Measurements from ENCODE around the gene LRP1B.

The LRP1B gene

DNA sequence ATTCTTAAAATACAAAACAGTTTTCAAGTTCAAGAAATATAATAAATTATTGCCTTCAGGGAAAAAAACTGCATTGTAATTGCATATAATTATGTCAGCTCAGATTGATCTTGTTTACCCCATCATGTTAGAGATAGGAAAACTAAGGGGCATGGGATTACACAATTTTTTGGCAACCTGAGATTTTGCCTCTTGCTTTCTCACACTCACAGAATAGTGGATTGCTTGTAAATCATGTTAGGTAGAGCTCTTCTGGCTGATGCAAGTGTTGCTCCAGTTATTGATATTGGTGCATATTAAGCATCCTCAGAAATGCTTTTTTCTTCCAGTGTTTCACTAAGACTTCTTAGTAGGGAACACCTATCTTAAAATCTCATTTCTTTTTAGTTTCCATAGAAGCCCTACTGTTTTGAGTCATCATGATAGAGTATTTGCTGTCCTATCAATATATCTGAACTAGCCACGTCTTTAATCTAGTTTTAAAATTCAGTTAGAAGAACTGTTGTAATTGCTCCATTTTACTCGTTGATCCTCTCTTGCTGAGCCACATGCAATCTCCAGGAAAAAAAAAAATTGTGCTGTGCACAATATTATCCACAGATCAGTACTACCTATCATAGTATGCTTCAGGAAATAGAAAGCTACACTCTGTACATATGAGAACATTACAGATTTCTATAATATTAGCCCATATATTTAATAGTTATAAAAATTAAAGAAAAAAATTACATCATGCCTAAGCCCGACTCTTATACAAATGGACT is 393.1 kb downstream of the LRP1B start:
- DNase-seq, result no peak

DNA sequence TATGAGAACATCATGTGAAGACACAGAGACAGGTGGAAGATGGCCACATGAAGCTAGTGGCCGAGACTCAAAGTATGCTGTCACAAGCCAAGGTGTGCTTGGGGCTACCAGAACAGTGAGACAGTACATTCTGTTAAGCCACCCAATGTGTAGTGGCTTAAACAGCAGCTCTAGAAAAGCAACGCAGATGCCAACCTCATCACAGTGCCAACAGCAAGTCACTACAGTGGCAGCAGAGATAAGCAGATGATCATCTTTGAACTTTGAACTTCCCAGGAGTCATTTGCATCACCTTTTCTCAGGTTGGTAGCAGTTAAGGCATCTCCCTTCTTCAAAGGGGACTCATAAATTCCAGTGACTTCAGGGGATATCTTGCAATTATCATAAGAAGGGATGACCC is 394.4 kb downstream of the LRP1B start:
- DNase-seq, result no peak

DNA sequence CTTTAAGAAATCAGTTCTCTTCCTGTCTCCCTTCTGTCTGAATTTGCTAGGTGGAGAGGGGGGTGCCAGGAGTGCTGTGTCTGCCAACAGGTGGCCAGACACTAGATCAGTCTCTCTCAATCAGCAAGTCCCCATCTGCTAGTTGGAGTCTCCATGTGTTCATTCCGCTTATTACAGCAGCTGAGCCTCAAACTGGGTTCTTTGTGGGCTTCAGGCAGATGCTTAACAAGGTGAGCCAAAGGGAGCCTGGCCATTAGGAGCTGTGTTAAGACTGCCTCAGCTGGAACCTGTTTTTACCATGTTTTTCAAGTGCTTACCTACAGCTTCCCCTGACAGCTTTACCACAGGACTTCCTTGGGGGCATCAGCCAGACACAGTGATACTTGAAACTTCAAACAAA is 401.9 kb downstream of the LRP1B start:
- no peak for DNase-seq

DNA sequence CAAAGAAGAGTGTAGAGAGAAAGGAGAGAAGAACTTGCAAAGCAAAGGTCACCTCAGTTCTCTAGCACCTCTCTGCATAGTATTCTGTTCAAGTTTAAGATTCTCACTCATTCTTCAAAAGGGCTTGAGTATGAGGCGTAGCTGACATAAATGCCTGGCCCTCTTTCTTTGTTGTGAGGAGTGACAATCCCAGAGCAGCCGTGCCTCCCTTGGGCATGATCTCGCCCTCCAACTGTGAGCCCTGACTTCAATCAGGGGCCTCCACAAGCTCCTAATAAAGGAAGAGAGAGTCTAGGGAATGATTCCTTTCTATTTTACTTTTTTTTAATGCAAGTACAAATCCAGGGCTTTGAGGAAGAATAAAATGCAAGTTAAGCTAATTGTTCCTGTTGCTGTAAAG is 402.7 kb downstream of the LRP1B start:
- no peak for DNase-seq

DNA sequence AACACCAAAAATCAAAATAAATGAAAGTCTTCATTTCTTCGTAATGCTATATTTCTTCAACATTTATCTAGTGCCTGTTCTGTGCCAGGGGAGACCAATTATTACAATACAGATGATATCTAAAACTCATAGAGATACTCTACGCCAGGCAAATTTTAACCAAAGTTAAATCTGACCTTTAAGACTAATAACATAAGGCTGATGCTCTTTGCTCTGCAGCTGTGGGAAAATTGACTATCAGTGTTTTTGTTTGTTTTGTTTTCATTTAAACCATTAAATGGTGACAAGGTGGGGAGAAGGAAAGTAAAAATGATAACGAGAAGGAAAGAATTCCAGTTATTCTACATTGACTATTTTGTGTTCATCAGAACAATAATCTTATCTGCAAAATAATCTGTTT is 406.4 kb downstream of the LRP1B start:
- no peak for DNase-seq

DNA sequence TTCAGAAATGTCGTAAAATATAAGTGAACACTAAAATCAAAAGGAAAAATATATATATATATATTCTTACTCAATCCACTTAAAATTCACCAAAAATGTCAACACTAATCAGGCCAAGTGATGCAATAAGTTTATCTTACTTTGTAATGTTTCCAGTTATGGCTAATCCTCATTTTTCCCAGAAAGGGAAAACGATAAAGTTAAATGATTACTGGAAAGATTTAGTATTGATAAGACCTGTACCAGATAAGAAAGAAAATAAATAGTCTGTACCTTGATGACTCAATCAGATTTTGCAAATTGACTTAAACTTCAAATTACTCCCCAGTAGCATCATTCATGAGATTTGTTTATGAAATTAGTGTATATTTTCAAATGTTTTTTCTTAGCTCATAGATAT is 407.0 kb downstream of the LRP1B start:
- DNase-seq, result no peak

DNA sequence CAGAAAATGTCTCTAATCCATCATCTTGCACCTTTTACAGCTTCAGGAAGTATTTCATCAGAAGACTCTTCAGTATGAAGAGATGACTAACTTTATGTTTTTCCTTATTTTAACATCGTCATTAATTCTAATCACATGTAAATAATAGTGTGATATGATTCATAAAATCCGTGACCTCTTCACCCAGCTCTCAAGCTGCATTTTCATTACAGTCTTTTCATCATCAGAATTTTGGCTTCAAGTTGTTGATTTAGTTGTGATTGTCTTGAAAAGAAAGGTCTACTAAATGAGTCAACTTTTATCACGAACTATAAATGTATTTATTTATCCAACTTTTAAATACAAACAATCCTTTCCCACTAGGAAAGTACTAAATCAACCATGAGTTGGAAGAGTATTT is 410.3 kb downstream of the LRP1B start:
- DNase-seq, result no peak

DNA sequence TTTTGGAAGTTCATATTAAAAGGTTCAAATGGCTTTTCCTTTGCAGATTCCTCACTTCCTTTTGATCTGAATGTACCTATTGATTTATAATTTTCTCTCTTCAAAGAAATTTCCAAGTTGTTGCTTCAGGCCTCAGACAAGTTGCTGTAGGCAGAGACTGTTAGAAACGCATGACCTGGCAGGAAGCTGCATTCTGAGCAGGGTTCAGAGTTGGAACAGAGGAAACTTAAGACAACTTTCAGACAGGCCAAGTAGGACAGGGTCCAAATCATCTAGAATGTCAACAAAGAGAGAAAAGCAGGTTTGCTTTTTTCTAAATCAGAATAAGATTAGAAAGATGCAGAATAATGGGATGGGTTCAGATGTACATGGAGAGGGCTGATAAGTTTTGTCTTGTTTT is 416.3 kb downstream of the LRP1B start:
- DNase-seq, result no peak

DNA sequence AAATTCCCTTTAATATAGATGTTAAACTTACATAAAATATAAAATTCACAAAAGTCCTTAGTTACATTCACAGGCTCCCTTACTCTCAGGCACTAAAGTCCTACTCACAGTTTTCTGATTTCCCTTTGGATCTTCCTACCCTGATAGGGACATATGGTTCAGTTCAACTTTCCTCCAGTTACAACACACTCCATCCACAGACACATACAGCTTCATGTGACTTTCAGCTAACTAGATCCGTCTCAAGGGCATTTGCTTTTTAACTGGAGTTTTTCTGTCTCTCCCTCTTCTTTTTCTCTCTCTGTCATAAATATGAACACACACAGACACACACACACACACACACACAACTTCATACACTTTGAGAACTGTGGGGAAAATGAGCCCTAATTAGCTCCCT is 419.2 kb downstream of the LRP1B start:
- no peak for DNase-seq

DNA sequence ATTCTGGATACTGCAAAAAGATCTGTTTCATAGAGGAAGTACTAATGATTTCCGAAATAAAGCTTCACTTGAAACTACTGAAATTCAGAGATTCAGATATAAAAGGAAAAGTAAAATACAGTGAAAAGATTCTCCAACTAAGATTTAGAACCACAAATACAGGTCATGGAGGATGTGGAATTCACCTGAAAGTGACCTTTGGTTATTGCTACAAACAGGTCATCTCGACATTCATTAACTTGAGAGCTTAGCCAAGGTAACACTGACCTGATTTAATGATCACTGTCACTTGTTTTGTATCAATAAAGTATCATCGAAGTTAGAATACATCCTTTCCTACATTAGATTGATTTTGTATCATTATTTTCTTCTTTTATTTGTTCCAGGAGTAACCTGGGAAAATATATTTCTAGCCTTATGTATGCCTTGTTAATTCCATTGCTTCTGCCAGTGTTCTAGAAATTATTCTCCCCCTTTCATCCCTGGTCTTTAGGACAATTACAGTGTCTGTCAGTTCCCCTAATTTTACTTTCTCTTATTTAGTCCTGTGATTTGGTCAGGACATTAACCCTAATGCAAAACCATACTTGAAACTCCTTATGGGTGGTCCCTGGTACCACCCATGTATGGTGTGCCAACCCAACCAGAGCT is 420.1 kb downstream of the LRP1B start:
- DNase-seq, result no peak

DNA sequence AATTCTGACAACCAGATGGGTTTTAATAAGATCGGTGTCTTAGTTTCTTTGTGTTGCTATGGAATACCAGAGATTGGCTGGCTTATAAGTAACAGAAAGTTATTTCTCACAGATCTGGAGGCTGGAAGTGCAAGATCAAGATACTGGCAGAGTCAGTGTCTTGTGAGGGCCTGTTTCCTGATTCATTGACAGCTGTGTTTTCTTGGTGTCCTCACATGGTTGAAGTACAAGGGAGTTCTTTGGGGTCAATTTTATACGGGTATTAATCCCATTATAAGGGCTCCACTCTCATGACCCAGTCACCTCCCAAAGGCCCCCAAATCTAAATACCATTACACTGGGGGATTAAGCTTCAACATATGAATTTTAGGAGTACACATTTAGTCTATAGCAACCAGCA is 421.1 kb downstream of the LRP1B start:
- no peak for DNase-seq

DNA sequence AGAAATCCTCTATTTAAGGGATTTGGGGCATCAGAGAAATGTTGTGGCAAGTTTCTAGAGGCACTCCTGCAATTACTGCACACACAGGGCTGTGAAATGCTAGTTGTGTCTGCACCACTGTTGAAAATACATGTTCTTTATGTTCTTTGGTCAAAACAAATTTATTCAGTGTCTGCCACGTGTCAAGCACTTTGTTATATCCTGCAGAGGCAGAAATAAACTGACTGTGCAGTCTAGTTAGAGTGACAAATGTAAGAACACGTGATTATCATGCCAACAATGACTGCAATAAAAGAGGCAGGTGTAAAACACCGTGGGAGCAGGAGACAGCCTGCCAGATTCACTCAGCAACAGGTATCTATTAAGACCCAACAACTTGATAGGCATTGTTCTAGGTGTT is 423.3 kb downstream of the LRP1B start:
- DNase-seq, result no peak

DNA sequence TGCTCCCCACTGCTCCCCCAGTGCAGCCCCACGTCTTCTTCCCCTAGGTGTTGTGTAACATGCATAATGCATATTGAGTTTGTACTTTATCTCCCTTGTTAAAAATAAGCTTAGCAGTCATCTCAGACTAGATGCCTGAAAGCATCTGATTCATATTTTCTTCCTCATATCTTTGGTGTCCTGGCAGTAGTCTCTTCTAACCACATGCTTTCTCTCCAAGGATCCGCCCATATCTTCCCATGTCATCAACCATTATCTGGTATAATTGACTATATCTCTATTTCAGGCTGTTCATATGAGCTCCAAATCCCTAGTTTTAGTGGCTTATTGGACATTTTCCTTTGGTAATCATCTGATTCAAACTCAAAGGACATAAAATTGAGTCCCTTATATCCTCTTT is 426.3 kb downstream of the LRP1B start:
- no peak for DNase-seq

DNA sequence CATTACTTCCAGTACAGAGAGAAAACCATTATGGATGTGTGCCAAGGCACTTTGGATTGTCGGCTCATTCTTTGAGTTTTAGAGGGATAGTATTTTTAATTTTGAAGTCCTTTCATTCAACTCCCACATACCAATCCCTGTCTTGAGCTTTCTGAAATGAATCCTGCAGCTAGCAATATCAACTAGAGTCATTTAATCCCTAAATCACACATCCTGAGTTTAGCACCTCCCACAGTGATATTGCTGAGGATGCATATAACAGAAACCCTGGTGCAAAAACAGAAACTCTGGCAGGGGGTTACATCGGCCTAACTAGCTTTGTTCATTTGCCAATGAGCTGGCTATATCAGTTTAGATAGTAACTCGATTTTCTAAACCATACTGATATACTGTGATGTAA is 427.3 kb downstream of the LRP1B start:
- no peak for DNase-seq

DNA sequence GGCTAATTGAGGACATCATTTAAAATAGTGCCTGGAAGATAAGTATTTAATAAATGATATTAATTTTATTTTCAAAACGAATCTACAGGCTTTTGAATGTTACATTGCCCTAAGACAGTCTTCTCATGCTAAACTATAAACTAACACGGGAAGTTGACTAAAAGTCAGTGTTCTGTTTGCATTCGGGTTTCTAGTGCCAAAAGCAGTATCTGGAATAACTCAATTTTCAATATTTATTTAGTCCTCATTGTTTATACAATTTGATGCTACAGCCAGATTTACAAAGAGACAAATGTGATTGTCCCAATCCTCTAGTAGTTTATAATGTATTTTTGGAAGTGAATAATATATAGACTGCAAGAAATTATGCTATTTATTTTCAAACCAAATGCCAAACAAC is 429.2 kb downstream of the LRP1B start:
- DNase-seq, result no peak

DNA sequence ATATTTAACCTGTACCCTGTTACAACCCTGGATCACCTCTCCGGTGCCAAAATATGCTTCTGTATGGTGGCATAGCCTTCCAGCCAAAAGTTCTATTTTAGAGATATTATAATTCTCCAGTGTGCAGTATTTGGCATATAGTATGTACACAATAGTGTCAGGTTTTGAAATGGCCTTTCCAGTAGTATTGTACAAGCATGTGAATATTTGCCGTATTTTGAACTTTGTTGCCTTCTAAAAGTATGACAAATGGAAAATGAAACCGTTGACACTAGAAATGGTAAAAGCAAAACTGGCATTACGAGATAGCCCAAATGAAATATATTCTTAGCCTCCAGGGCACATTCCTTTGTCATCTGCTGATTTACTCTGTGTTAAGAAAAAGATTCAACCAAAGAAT is 431.2 kb downstream of the LRP1B start:
- no peak for DNase-seq

DNA sequence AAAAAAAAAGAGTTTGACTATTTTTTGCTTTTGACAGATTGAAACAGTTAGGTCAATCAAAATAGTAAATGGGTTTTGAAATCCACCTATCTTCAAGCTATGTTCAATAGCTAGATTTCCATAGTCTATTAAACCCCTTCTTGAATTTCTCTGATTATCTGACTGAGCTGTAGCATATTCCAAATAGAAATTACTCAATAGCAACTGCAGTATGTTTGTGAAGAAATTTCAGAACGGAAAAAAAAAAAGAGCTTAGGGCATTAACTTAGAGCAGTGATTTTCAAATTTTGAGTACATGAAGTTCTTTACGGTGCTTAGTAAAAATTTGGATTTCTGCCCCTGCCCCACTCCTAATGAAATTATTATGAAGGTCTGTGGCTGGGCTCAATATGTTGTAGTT is 432.3 kb downstream of the LRP1B start:
- DNase-seq, result no peak

DNA sequence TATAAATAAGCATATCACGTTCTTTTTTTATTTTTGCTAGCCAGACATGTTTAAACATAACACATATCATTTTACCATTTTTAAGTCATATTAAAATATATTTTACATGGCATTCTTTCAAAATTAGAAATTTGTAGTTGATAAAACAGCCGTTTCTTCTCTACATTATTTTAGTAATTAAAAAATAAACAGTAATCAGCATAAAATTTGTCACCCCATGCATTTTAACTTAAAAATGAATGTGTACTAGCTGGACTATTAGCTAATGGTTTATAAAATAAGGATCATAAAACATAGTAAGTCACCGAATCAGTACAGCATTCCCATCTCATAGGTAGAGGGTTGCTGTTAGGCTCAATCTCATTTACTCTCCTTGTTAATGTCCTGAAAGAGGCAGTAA is 433.8 kb downstream of the LRP1B start:
- DNase-seq, result no peak

DNA sequence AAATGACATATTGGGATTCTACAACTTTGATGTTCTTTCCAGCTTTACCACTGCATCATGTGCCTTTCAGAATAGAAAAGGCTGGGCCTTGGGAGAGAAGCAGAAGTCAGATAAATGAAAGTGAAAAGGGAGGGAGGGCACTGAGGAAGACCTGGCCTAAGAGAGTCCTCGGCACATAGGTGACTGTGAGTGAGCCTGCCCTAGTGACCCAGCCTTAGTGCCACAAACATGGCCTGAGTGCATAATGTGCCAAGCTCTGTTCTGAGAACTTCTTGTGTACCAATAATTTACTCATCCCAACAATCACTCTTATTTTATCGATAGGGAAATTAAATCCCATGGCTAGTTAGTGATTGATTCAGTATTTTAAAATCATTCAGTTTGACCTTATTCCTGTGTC is 436.6 kb downstream of the LRP1B start:
- DNase-seq, result no peak

DNA sequence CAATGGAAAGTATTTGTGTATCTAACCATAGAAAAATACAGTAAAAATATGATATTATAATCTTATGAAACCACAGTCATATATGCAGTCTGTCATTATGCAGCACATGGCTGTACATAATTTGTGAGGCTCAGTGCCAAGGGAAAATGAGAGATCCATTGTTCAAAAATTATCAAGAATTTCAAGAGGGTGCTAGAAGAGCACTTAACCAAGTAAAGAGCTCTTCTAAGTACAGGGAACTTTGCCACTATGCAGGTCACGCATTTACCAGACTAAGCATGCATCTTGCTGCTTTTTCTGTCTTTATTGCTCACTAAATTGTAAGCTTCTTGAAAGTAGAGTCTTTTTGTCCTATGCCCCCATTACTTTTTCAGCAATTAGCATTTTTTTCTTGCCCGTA is 438.0 kb downstream of the LRP1B start:
- no peak for DNase-seq

DNA sequence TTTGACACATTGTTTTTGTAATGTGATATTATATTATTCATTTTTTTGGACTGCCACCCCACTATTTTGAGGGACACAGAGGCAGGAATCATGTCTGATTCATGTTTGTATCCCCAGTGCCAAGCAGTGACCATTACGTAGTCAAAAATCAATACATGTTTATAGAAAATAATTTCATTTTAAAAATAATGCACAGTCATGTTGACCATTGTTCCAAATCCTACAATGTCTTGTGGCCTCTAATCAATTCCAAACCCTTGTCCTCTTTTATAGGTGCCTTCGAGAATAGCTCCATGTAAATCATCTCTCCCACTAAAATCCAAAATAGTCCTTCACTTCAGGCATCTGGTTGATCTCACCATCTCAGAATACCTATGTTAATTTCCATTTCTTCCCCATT is 454.7 kb downstream of the LRP1B start:
- no peak for DNase-seq

DNA sequence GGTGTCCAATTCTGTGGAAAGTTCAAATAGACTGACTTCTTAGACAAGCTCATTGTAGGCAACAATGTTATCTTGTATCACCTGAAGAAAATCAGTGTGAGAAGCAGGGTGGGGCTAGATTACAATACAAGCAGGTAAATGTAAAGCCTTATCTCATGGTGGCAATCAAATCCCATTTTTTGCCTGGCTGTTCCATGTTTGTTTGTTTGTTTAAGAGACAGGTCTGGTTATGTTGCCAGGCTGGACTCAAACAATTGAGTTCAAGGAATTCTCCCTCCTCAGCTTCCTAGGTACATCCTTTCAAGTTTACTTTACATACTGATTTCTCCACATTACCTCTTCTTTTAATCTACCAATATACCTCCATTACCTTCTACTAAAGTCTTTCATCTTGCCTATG is 464.6 kb downstream of the LRP1B start:
- DNase-seq, result no peak

DNA sequence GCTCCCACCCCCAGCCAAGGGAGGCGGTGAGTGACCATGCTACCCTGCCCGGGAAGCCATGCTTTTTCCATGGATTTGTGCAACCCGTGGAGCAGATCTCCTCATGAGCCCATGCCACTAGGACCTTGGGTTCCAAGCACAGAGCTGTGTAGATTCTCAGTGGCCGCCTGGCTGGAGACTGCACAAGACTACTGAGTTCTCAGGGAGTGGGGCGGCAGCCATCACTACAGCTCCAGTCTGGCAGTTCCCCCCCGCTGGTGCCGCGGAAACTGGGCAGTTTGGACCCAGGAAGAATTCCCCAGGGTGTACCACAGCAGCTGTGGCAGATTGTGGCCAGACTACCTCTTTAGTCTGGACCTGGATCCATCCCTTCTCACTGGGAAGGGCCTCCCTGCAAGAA is 470.6 kb downstream of the LRP1B start:
- DNase-seq, result no peak

DNA sequence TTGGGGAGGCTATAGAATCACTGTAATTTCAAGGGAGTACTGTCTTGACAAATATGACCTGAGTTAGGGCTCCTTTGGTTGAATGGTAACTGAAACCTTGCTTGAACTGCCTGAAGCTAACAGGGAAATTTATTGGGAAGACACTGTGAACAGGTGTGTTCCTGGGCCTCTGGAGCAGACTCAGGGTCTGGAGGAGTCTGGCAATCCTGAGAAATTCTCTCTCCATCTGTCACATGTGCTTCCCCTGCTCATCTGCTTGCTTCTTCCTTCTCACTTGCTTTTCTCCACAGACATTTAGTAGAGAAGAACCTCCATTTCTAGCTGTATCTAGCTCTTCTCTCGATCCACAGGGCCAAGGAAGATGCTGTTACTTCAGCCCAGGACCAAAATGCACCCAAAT is 476.5 kb downstream of the LRP1B start:
- DNase-seq, result no peak

DNA sequence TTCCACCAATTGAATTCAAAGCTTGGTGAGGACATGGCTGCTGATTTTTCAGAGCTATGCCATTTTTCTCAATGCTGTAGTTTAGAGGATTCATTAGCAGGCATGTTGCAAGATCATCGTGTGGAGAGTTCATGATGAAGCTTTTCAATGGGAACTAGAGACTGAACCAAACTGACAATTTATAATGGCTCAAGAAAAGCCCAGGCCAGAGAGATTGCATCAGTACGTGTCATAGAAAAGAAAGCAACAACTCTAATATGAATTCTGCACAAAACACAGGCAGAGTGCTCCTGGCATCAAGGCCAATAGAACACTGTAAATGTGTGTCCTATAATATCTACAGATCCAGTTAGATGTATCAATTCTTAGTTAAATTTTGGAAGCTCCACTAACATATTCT is 477.6 kb downstream of the LRP1B start:
- DNase-seq, result no peak

Measured in CD4-positive, alpha-beta T cell treated with Interleukin-1 beta for 1 hour (primary cell).